Adipocyte (in vitro differentiated cells): ENCODE results near the gene ING2.
A peak's percentile ranks its signal among the peaks of the same experiment; 100 is the strongest.

ENCODE experiments used
- DNase-seq: peaks from one replicate; pipeline ENCODE4 v3.0.0-alpha.2; 2015; ENCODE audit warnings: low read depth
- H3K27me3 ChIP-seq: replicated peaks from 2 replicates; pipeline ENCODE4 v1.7.0; 2013; ENCODE audit warnings: mild to moderate bottlenecking, low read length, moderate library complexity; ENCODE audit not compliant: control insufficient read depth, insufficient read depth
- H3K36me3 ChIP-seq: 2 replicates; pipeline ENCODE4 v1.7.0; 2013; ENCODE audit warnings: low read length, mild to moderate bottlenecking, moderate library complexity; ENCODE audit not compliant: control insufficient read depth, insufficient read depth, severe bottlenecking
- H3K4me1 ChIP-seq: 2 replicates; pipeline ENCODE4 v1.7.0; 2013; ENCODE audit warnings: mild to moderate bottlenecking, low read length, moderate library complexity; ENCODE audit not compliant: control insufficient read depth, insufficient read depth
- H3K4me3 ChIP-seq: 2 replicates; pipeline ENCODE4 v1.7.0; 2013; ENCODE audit warnings: mild to moderate bottlenecking, low read length, moderate library complexity
- H3K9ac ChIP-seq: 2 replicates; pipeline ENCODE4 v1.7.0; 2013; ENCODE audit warnings: mild to moderate bottlenecking, low read length, moderate library complexity
- H3K9me3 ChIP-seq: 2 replicates; pipeline ENCODE4 v1.7.0; 2013; ENCODE audit warnings: mild to moderate bottlenecking, low read length, moderate library complexity; ENCODE audit not compliant: control insufficient read depth

The ING2 gene

GRCh38 chr4:183527326-183527725, 22.5 kb downstream of the ING2 start:
- no peaks in the 10 kb centered on the region for H3K4me1 ChIP-seq
- H3K9ac ChIP-seq: no peak overlapping the region
- H3K4me3 ChIP-seq: no peak overlapping the region
- no peaks in the 10 kb centered on the region for H3K36me3 ChIP-seq
- peaks cover 18% of the 10 kb centered on the region for H3K27me3 ChIP-seq
- no peak for DNase-seq
- H3K9me3 ChIP-seq: no peaks in the 10 kb centered on the region

- Histone ChIP-seq H3K9me3 (no peaks in the 10 kb centered on the region), H3K4me3 (no peak overlapping the region), H3K4me1 (no peaks in the 10 kb centered on the region), H3K9ac (no peak overlapping the region), H3K27me3 (peaks cover 31% of the 10 kb centered on the region), H3K36me3 (no peaks in the 10 kb centered on the region)
- DNase-seq: peak; percentile 36
Measured at GRCh38 chr4:183532821-183533220, 28.0 kb downstream of the ING2 start.

- Histone ChIP-seq H3K4me3 (no peak overlapping the region), H3K4me1 (no peaks in the 10 kb centered on the region), H3K9ac (no peak overlapping the region), H3K9me3 (no peaks in the 10 kb centered on the region), H3K36me3 (no peaks in the 10 kb centered on the region), H3K27me3 (peaks cover 25% of the 10 kb centered on the region)
- DNase-seq: no peak
Measured at GRCh38 chr4:183533698-183534097, 28.8 kb downstream of the ING2 start.

DNA sequence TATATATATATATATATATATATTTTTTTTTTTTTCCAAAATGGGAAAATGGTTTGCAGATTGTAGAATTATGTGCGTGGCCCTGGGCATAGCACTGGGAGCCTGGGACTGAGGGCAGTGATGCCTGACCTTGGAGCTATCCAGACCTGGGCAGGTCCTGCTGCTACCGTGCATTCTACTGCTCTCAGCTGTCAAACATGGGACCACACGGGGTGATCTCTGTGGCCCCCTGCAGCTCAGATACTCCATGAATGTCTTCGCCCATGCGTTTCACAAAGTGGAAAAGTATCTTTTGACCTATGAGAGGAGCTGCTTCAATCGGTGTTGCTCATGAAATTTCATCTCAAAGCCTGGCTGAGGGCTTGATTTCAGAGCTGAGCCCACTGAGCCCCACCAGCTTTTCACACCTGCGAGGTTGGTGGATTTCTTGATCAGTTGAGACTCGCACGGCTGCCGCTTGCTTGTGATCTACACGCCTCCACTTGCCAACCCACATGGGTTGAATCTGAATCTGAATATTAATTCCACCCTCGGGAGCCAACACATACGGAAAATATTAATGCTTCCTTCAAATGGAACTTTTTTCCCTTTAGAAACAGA, 35.7 kb downstream of the ING2 start:
- DNase-seq: no peak
- H3K4me1 ChIP-seq: peaks cover 12% of the 10 kb centered on the region
- H3K9me3 ChIP-seq: peaks cover 12% of the 10 kb centered on the region
- no peaks in the 10 kb centered on the region for H3K36me3 ChIP-seq
- H3K9ac ChIP-seq: no peak overlapping the region
- peak overlapping the region; percentile 1 for H3K4me3 ChIP-seq
- peaks cover 15% of the 10 kb centered on the region for H3K27me3 ChIP-seq

- H3K27me3 ChIP-seq: peaks cover 13% of the 10 kb centered on the region
- peak; percentile 10 for DNase-seq
- H3K9me3 ChIP-seq: peaks cover 12% of the 10 kb centered on the region
- H3K4me1 ChIP-seq: peaks cover 12% of the 10 kb centered on the region
- H3K36me3 ChIP-seq: no peaks in the 10 kb centered on the region
- H3K9ac ChIP-seq: no peak overlapping the region
- H3K4me3 ChIP-seq: peak overlapping the region; percentile 1
Measured at GRCh38 chr4:183541010-183541751, 36.3 kb downstream of the ING2 start.

DNA sequence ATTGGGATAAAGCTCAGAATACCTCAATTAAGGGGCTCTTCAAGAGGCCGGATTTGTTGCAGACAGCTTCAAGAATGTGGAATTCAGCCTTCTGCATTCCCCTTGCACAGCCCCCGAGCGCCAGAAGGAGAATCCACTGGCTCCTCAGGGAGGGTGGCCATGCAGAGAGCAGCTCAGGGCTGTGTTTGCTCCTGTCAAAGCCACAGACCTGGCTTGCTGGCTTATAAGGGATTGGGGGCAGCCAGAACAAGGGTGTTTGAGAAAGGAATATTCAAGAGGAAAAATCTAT, 36.8 kb downstream of the ING2 start:
- peak; percentile 8 for DNase-seq

DNA sequence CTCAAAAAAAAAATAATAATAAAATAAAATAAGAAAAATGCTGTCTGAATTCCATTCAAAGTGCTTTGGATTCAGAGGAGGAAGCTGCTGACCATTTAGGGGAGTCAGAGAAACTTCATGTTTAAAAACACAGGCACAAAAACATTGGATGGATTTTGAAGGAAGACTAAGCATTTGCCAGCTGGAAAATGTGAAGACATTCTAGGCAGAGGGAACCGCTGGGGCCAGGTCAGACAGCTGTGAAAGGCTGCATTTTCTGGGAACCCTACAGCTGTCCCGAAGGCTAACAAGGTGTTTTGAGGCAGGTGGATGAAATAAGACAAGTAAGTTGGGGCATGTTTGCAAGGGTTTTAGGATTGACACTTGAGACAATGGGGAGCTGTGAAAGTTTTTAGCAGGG, 38.6 kb downstream of the ING2 start:
- Histone ChIP-seq H3K27me3 (peaks cover 10% of the 10 kb centered on the region), H3K4me1 (peaks cover 12% of the 10 kb centered on the region), H3K9ac (no peak overlapping the region), H3K4me3 (no peak overlapping the region), H3K9me3 (peaks cover 12% of the 10 kb centered on the region), H3K36me3 (no peaks in the 10 kb centered on the region)
- no peak for DNase-seq

More for the DNA sequence above, 36.8 kb downstream of the ING2 start:
- Histone ChIP-seq H3K9me3 (peaks cover 12% of the 10 kb centered on the region), H3K9ac (no peak overlapping the region), H3K4me1 (peaks cover 12% of the 10 kb centered on the region), H3K36me3 (no peaks in the 10 kb centered on the region), H3K27me3 (peaks cover 10% of the 10 kb centered on the region), H3K4me3 (no peak overlapping the region)

GRCh38 chr4:183544109-183544508, 39.3 kb downstream of the ING2 start:
- peaks cover 8% of the 10 kb centered on the region for H3K27me3 ChIP-seq
- DNase-seq: no peak
- H3K9ac ChIP-seq: no peak overlapping the region
- H3K9me3 ChIP-seq: peaks cover 12% of the 10 kb centered on the region
- no peak overlapping the region for H3K4me3 ChIP-seq
- H3K36me3 ChIP-seq: no peaks in the 10 kb centered on the region
- H3K4me1 ChIP-seq: peaks cover 12% of the 10 kb centered on the region

- Histone ChIP-seq H3K4me1 (peaks cover 12% of the 10 kb centered on the region), H3K36me3 (no peaks in the 10 kb centered on the region), H3K9me3 (peaks cover 12% of the 10 kb centered on the region), H3K4me3 (no peak overlapping the region), H3K9ac (no peak overlapping the region), H3K27me3 (peaks cover 5% of the 10 kb centered on the region)
- no peak for DNase-seq
Measured at GRCh38 chr4:183546376-183546775, 41.5 kb downstream of the ING2 start.

- Histone ChIP-seq H3K36me3 (no peaks in the 10 kb centered on the region), H3K4me1 (peaks cover 10% of the 10 kb centered on the region), H3K27me3 (peaks cover 5% of the 10 kb centered on the region), H3K9ac (no peak overlapping the region), H3K9me3 (peaks cover 12% of the 10 kb centered on the region), H3K4me3 (no peak overlapping the region)
- no peak for DNase-seq
Measured at GRCh38 chr4:183548306-183548705, 43.4 kb downstream of the ING2 start.

DNA sequence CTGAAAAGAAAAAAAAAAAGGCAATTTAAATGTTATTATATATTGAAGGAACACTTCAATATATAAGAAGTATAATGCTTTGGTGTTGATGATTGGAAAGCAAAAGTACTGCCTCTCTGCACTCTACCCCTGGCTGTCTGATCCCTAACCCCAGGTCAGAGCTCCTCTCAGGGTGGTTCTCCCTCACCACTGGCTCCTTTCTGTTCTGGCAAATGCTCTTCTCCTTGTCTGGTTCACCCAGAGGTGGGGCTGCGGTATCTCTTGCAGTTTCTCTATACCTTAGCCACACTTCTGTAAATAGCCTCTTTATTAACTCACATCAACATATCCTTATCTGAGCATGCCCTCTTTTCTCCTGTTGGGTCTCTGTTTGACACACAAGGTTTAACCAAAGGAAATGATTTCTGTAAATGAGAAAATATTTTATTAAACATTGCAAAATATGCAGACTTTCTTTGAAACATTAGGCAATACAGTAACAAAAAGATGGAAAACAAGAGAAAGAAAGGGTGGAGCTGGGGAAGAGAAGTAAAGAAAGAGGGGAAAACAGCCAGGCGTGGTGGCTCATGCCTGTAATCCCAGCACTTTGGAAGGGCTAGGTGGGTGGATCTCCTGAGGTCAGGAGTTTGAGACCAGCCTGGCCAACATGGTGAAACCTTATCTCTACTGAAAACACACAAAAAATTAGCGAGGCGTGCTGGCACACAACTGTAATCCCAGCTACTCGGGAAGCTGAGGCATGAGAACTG, 45.7 kb downstream of the ING2 start:
- no peaks in the 10 kb centered on the region for H3K27me3 ChIP-seq
- H3K4me1 ChIP-seq: peaks cover 10% of the 10 kb centered on the region
- peak; percentile 16 for DNase-seq
- no peak overlapping the region for H3K4me3 ChIP-seq
- H3K36me3 ChIP-seq: no peaks in the 10 kb centered on the region
- H3K9ac ChIP-seq: no peak overlapping the region
- H3K9me3 ChIP-seq: no peaks in the 10 kb centered on the region
